ENCODE results near the gene GALR2.

Gene GALR2

DNA sequence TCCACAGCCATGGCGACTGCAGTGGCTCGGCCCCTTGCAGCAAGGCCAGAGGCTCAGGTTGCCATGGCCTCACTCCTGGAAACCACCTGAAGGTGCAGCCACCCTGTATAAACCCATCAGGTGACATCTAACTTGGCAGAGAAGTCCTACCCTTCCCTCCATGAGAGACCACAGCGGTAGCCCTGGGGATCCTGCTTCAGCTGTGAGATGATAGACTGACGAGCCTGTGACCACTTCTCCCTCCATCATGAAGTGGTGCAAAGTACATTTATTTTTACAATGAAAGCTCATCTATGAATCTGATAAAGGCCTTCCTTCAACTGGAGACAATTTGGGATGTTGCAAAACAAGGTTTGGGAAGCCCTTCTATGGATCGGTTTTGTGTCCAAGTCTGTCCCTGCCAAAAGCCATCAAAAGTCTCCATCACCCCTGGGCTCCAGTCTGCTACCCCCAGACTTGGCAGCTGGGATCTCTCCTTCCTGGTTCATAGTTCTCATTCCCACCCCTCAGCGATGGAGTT, 6.2 kb downstream of the GALR2 start:
- no peak for DNase-seq

DNA sequence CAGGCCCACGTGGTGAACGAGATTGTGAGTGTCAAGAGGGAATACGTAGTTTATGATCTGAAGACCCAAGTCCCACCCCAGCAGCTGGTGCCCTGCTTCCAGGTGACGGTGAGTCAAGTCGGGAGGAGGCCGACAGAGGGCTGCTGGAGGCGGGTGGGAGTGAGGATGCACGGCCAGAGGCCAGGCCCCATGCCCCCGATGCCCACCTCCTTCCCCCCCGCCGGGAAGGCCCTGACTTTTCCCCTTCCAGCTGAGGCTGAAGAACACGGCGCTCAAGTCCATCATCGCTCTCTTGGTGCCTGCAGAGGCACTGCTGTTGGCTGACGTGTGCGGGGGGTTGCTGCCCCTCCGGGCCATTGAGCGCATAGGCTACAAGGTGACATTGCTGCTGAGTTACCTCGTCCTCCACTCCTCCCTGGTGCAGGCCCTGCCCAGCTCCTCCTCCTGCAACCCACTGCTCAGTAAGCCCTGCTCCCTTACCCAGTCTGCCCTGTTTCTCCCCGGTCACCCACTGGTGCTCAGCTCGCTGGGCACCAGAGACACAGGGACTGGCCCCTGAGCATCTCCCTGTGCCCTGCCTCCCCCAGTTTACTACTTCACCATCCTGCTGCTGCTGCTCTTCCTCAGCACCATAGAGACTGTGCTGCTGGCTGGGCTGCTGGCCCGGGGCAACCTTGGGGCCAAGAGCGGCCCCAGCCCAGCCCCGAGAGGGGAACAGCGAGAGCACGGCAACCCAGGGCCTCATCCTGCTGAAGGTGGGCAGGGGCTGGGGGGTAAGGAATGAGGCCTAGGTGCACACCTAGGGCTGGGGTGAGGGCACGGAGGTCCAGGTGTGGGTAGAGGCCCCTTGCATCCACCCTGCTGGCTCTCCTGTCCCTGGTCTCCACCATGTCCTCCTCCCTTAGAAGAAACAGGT, 7.0 kb downstream of the GALR2 start:
- no peak for DNase-seq

DNA sequence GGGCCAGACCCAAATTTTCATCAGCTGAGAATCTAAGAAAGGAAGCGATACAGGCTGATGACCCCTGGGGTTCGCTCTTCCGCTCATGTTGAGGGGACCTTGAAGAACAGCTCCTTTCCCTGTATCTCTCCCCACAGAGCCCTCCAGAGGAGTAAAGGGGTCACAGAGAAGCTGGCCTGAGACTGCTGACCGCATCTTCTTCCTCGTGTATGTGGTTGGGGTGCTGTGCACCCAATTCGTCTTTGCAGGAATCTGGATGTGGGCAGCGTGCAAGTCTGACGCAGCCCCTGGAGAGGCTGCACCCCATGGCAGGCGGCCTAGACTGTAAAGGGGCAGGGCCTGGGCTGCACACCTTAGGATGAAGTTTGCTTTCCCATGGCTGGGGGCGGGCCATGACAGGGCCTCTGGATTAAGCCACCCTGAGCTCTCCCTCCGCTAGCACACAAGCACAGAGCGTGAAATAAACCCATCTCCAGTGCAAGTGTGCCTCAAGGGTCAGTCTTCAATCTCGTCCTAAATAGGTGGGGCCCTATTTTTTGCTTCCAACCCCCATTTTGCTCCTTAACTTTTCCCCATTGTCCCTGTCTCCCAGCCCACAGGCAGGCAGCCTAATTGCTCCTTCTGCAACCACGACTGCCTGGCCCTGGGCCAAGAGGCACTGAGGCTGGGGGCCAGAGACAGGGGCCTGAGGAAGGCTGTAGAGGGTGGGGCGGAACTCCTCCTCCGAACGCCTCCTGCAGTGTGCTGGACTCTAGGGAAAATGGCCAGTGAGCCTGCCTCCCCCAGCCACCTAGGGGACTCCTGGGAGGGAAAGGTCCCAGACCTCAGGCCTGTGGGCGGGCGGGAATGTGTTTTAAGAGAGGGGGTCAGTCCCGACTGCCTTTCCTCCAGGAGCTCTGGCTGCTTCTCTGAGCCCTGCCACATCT, 8.0 kb downstream of the GALR2 start:
- DNase-seq, result no peak

GRCh38 chr17:76083536-76084182, 9.1 kb downstream of the GALR2 start:
- DNase-seq, result no peak

GRCh38 chr17:76085066-76085730, 10.6 kb downstream of the GALR2 start:
- no peak for DNase-seq

- no peak for DNase-seq
These were observed 11.3 kb downstream of the GALR2 start for GRCh38 chr17:76085731-76086366.

DNA sequence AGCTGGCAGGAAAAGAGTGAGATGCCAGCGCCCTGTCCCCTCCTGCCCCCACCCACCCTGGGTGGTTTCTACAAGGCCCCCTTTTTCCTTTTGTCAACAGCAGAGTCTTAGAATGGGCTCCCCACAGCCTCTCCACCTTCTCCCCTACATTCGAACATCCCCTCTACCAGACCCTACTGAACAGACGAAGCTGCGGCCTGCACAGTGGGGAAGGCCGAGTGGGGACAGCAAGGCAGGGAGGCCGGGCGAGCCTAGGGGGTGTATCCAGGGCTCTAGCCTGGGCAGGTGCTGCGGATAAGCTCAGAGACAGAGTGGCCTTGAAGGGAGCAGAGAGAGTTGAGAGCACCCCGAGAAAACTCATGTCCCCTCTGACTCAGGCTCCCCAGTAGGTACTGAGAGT, 11.8 kb downstream of the GALR2 start:
- DNase-seq, result no peak

- DNase-seq, result no peak
These were observed 12.9 kb downstream of the GALR2 start for GRCh38 chr17:76087531-76087930.

- no peak for DNase-seq
These were observed 13.7 kb downstream of the GALR2 start for GRCh38 chr17:76088041-76088867.

- no peak for DNase-seq
These were observed 14.4 kb downstream of the GALR2 start for GRCh38 chr17:76088868-76089576.

DNA sequence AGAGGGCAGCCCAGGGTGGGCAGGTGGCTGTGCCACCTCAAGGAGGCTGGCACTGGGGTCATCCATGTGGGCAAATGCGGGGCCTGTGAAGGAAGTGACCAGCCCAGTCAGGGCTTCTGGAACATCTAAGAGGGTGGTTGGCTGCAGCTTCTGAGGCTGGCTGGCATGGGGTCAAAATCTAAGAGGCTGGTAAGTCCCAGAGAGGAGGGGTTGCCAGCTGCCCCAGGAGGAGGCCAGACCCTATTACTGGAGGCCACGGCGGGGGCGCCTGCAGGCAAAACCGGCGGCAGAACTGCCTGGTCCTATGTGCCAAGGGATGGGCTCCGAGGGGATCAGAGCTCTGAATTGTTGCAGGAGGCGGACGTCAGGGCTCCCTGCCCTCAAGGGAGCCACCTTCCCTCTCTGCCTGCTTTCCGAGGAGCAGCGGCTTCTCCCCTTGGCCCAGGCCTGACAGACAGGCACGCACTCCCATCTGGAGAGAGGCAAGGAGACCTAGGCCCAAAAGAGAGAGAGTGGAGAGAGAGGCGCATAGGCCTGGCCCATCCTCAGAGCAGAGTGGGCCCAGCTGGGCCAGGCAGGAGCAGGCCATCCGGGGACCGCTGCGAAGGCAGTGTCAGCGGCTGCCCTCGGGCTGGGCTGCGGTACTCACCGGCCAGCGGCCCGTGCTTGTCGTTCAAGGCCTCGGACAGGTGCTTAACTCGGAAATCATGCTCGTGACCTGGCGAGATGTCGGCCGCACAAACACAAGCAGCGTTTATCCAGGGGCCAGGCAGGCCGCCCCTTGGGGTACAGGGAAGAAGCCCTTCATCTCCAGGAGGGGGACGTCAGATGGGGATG, 15.3 kb downstream of the GALR2 start:
- no peak for DNase-seq

GRCh38 chr17:76090517-76091129, 16.0 kb downstream of the GALR2 start:
- DNase-seq, result no peak

- no peak for DNase-seq
These were observed 17.1 kb downstream of the GALR2 start for GRCh38 chr17:76091526-76092286.

GRCh38 chr17:76092526-76093413, 18.2 kb downstream of the GALR2 start:
- no peak for DNase-seq

GRCh38 chr17:76094046-76094445, 19.5 kb downstream of the GALR2 start:
- no peak for DNase-seq

DNA sequence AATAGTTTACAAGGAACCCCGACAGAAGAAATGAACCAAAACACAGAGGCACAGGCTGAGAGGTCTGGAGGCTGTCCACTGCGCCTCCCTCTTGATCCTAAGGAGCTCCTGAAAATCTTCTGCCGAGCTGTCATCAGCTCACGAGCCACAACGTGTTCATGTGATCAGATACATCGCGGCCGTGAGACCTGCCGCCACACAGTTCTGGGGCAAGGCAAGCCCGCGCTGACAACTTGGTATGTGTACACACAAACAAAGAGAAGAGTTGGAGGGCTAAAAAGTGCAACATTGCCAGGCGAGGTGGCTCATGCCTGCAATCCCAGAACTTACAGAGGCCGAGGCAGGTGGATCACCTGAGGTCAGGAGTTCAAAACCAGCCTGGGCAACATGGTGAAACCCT, 21.4 kb downstream of the GALR2 start:
- no peak for DNase-seq

- DNase-seq, result no peak
These were observed 23.2 kb downstream of the GALR2 start for GRCh38 chr17:76097716-76098295.
